H9 (cell line): ENCODE measurements around the gene FAM163B. TPM values are rescaled to one million over a fixed set of nuclear protein-coding genes. Genes with fewer than 3 reads are reported as not detected.

Experiments used
- DNase-seq: peaks from one replicate; pipeline ENCODE4 v3.0.0-alpha.2; 2017
- H2AFZ ChIP-seq: one replicate; pipeline ENCODE4 v1.6.1; 2013; ENCODE audit warnings: mild to moderate bottlenecking, low read length, control low read depth, moderate library complexity
- H2AK5ac ChIP-seq: 2 replicates; pipeline ENCODE4 v1.6.1; 2013; ENCODE audit warnings: low read length, control low read depth, mixed read lengths; ENCODE audit not compliant: insufficient read length
- H2BK120ac ChIP-seq: one replicate; pipeline ENCODE4 v1.6.1; 2013; ENCODE audit warnings: low read depth, mild to moderate bottlenecking, low read length, control low read depth, inconsistent platforms; ENCODE audit not compliant: poor library complexity, severe bottlenecking
- H2BK12ac ChIP-seq: 2 replicates; pipeline ENCODE4 v1.6.1; 2013; ENCODE audit warnings: low read length, control low read depth, mixed read lengths, low read depth; ENCODE audit not compliant: insufficient read length
- H2BK15ac ChIP-seq: 2 replicates; pipeline ENCODE4 v1.6.1; 2013; ENCODE audit warnings: low read depth, low read length, control low read depth
- H2BK20ac ChIP-seq: one replicate; pipeline ENCODE4 v1.6.1; 2013; ENCODE audit warnings: low read depth, mild to moderate bottlenecking, low read length, control low read depth, inconsistent platforms; ENCODE audit not compliant: poor library complexity, severe bottlenecking
- H2BK5ac ChIP-seq: 2 replicates; pipeline ENCODE4 v1.6.1; 2013; ENCODE audit warnings: low read length, control low read depth, mixed read lengths; ENCODE audit not compliant: insufficient read length
- H3K14ac ChIP-seq: 2 replicates; pipeline ENCODE4 v1.6.1; 2013; ENCODE audit warnings: low read length, control low read depth; ENCODE audit not compliant: insufficient read depth
- H3K18ac ChIP-seq: 2 replicates; pipeline ENCODE4 v1.6.1; 2013; ENCODE audit warnings: low read depth, mild to moderate bottlenecking, mixed read lengths, low read length, control low read depth; ENCODE audit not compliant: insufficient read length
- H3K23ac ChIP-seq: 2 replicates; pipeline ENCODE4 v1.6.1; 2013; ENCODE audit warnings: low read length, control low read depth, mixed read lengths, low read depth; ENCODE audit not compliant: insufficient read length
- H3K23me2 ChIP-seq: 2 replicates; pipeline ENCODE4 v1.6.1; 2013; ENCODE audit warnings: low read depth, mild to moderate bottlenecking, mixed read lengths, low read length, control low read depth; ENCODE audit not compliant: insufficient read length, poor library complexity, severe bottlenecking
- H3K27ac ChIP-seq: 2 replicates; pipeline ENCODE4 v1.5.1; 2013; ENCODE audit warnings: low read length, control low read depth, mixed read lengths, low read depth; ENCODE audit not compliant: insufficient read length
- H3K27me3 ChIP-seq: 2 replicates; pipeline ENCODE4 v1.6.1; 2013; ENCODE audit warnings: low read length, control low read depth, inconsistent platforms; ENCODE audit not compliant: insufficient read depth
- H3K4ac ChIP-seq: 2 replicates; pipeline ENCODE4 v1.6.1; 2013; ENCODE audit warnings: low read depth, mild to moderate bottlenecking, control low read depth, inconsistent platforms, low read length, moderate library complexity
- H3K4me1 ChIP-seq: 2 replicates; pipeline ENCODE4 v1.6.1; 2013; ENCODE audit warnings: low read length, control low read depth, inconsistent platforms; ENCODE audit not compliant: insufficient read depth
- H3K4me2 ChIP-seq: 2 replicates; pipeline ENCODE4 v1.6.1; 2013; ENCODE audit warnings: low read length, control low read depth, mixed read lengths; ENCODE audit not compliant: insufficient read length, insufficient read depth
- H3K56ac ChIP-seq: 2 replicates; pipeline ENCODE4 v1.6.1; 2013; ENCODE audit warnings: low read depth, mild to moderate bottlenecking, mixed read lengths, low read length, control low read depth; ENCODE audit not compliant: insufficient read length
- H3K79me1 ChIP-seq: 2 replicates; pipeline ENCODE4 v1.6.1; 2013; ENCODE audit warnings: low read depth, mild to moderate bottlenecking, moderate library complexity, low read length, control low read depth, inconsistent platforms; ENCODE audit not compliant: insufficient read depth, poor library complexity, severe bottlenecking
- H3K79me2 ChIP-seq: 2 replicates; pipeline ENCODE4 v1.6.1; 2013; ENCODE audit warnings: low read length, control low read depth, inconsistent platforms; ENCODE audit not compliant: insufficient read depth
- H3K9ac ChIP-seq: 2 replicates; pipeline ENCODE4 v1.6.1; 2013; ENCODE audit warnings: low read length, control low read depth, mixed read lengths; ENCODE audit not compliant: insufficient read length; ENCODE audit errors: extremely low read depth
- H3K9me3 ChIP-seq: one replicate; pipeline ENCODE4 v1.6.1; 2013; ENCODE audit warnings: low read depth, low read length, inconsistent platforms; ENCODE audit not compliant: control insufficient read depth
- H3T11ph ChIP-seq: one replicate; pipeline ENCODE4 v1.6.1; 2013; ENCODE audit warnings: mild to moderate bottlenecking, low read length, control low read depth, inconsistent platforms
- H4K20me1 ChIP-seq: one replicate; pipeline ENCODE4 v1.6.1; 2013; ENCODE audit not compliant: control insufficient read depth, insufficient read length, insufficient read depth
- H4K5ac ChIP-seq: 2 replicates; pipeline ENCODE4 v1.6.1; 2013; ENCODE audit warnings: low read depth, mild to moderate bottlenecking, mixed read lengths, low read length, control low read depth; ENCODE audit not compliant: insufficient read length
- H4K8ac ChIP-seq: replicated peaks from 2 replicates; pipeline ENCODE4 v1.6.1; 2013; ENCODE audit warnings: low read length, control low read depth, mixed read lengths, low read depth; ENCODE audit not compliant: insufficient read length
- H4K91ac ChIP-seq: 2 replicates; pipeline ENCODE4 v1.6.1; 2013; ENCODE audit warnings: low read depth, mild to moderate bottlenecking, moderate library complexity, mixed read lengths, low read length, control low read depth; ENCODE audit not compliant: insufficient read length
- H3K27ac Mint-ChIP-seq, 3 experiments: 2 replicates in 2 of 3; 3 replicates in 1 of 3; pipeline ENCODE4 v1.8.0; 2020 to 2021; ENCODE audit warnings: mixed read lengths in 3 of 3, mild to moderate bottlenecking in 1 of 3, moderate library complexity in 1 of 3
- H3K27me3 Mint-ChIP-seq: 2 replicates; pipeline ENCODE4 v1.8.0; 2021; ENCODE audit warnings: low read depth, mild to moderate bottlenecking, moderate library complexity, mixed read lengths
- H3K36me3 Mint-ChIP-seq, 3 experiments: 2 replicates in 2 of 3; 3 replicates in 1 of 3; pipeline ENCODE4 v1.8.0; 2020 to 2021; ENCODE audit warnings: low read depth in 3 of 3, mixed read lengths in 3 of 3; ENCODE audit not compliant: insufficient read depth in 1 of 3
- H3K4me1 Mint-ChIP-seq, 2 experiments: 2 replicates each; pipeline ENCODE4 v1.8.0; 2020; ENCODE audit warnings: mixed read lengths in 2 of 2
- H3K4me3 Mint-ChIP-seq, 2 experiments: 2 replicates in 1 of 2; 3 replicates in 1 of 2; pipeline ENCODE4 v1.8.0; 2020 to 2021; ENCODE audit warnings: mild to moderate bottlenecking in 2 of 2, mixed read lengths in 2 of 2, moderate library complexity in 1 of 2
- H3K9me3 Mint-ChIP-seq, 2 experiments: 2 replicates in 1 of 2; 3 replicates in 1 of 2; pipeline ENCODE4 v1.8.0; 2020; ENCODE audit warnings: mild to moderate bottlenecking in 2 of 2, mixed read lengths in 2 of 2, moderate library complexity in 1 of 2
- CTCF ChIP-seq: fragments of 200-600 bp; sonication (generic); conservative IDR thresholded peaks from 3 replicates; pipeline ENCODE4 v1.8.0; 2021; ENCODE audit warnings: antibody characterized with exemption, mild to moderate bottlenecking
- WGBS: extraction: QIAGEN DNeasy Blood & Tissue Kit; methylation state at CpG from one replicate; pipeline ENCODE4 v1.1.7; 2013; ENCODE audit warnings: missing lambda C conversion rate, low lambda C conversion rate, mixed read lengths; ENCODE audit not compliant: insufficient read length; ENCODE audit errors: extremely low coverage; 5-methylcytosine and 5-hydroxymethylcytosine counted together
- total RNA-seq: library from RNA; stranded (reverse); gene quantifications from 2 replicates; pipeline ENCODE4 v1.2.1, GENCODE V29; 2021

Gene FAM163B
- total RNA-seq, 1 experiment from 2014 or later: 0.39 TPM

- Histone ChIP-seq H3K27ac (no peak overlapping the region), H3K79me1 (no peaks in the 10 kb centered on the region), H2BK12ac (no peak overlapping the region), H3K27me3 (peaks cover 8% of the 10 kb centered on the region; the same call in 1 of the 2 replicates), H3T11ph (no peak overlapping the region), H3K9ac (no peak overlapping the region), H4K20me1 (no peaks in the 10 kb centered on the region), H2BK20ac (no peak overlapping the region), H3K4me1 (no peaks in the 10 kb centered on the region), H2AFZ (no peak overlapping the region), H3K79me2 (no peaks in the 10 kb centered on the region), H2AK5ac (no peak overlapping the region), H3K18ac (no peak overlapping the region), H3K23me2 (peaks cover 3% of the 10 kb centered on the region), H2BK5ac (no peak overlapping the region), H3K9me3 (no peaks in the 10 kb centered on the region), H4K91ac (no peak overlapping the region), H3K4me2 (no peak overlapping the region), H4K8ac (no peak overlapping the region), H2BK120ac (no peak overlapping the region), H3K23ac (no peak overlapping the region), H3K14ac (no peak overlapping the region), H3K4ac (no peak overlapping the region), H2BK15ac (no peak overlapping the region), H4K5ac (no peak overlapping the region), H3K56ac (no peak overlapping the region)
- no CpG with 5 or more reads among the region's 5 CpGs for WGBS
- H3K4me3 Mint-ChIP-seq: peak overlapping the region in 1 of 2 experiments; percentile 45; a peak in 1 of 5 replicates
- H3K27me3 Mint-ChIP-seq: peaks cover 32% of the 10 kb centered on the region
- DNase-seq: no peak
- no peak overlapping the region; a peak in 1 of 7 replicates for H3K27ac Mint-ChIP-seq
- no peaks in the 10 kb centered on the region for H3K9me3 Mint-ChIP-seq
- TF ChIP-seq CTCF: peak; percentile 17; the same call in 2 of the 3 replicates
- H3K4me1 Mint-ChIP-seq: peaks cover 5 to 28% of the 10 kb centered on the region in 2 experiments; a peak in 3 of 4 replicates
- H3K36me3 Mint-ChIP-seq: no peaks in the 10 kb centered on the region
Observed at GRCh38 chr9:133604214-133604613, 5.0 kb downstream of the FAM163B start.
